ENCODE data around the gene CCDC175.
A peak's percentile ranks its signal among the peaks of the same experiment; 100 is the strongest.

CCDC175 gene
- long read RNA-seq, donor 1, result 0 reads
- long read RNA-seq, donor 2, result 0 reads
- long read RNA-seq, donor 3, result 0 reads
- long read RNA-seq, donor 4, result 0 reads
- long read RNA-seq, donor 5, result 0 reads
- long read RNA-seq, donor 6, result 0 reads
- long read RNA-seq, donor 7, result 0 reads
- long read RNA-seq, donor 8, result 0 reads

GRCh38 chr14:59576332-59577294 is at the start of gene CCDC175:
Gene CCDC175, minus strand, starts transcription at chr14:59576812. Its CDS starts 37 bp downstream, at chr14:59576775.
- DNase-seq, result peak; percentile 87

- DNase-seq, result no peak
Observed at GRCh38 chr14:59622631-59623030, 46.0 kb upstream of the CCDC175 start.

GRCh38 chr14:59619061-59619460 is 42.4 kb upstream of the CCDC175 start:
- no peak for DNase-seq

GRCh38 chr14:59601056-59601455 is 24.4 kb upstream of the CCDC175 start:
- no peak for DNase-seq

- no peak for DNase-seq
Observed at GRCh38 chr14:59600211-59600945, 23.8 kb upstream of the CCDC175 start.

GRCh38 chr14:59595071-59595470 is 18.5 kb upstream of the CCDC175 start:
- DNase-seq, result no peak

GRCh38 chr14:59591641-59592370 is 15.2 kb upstream of the CCDC175 start:
- no peak for DNase-seq

GRCh38 chr14:59588101-59588500 is 11.5 kb upstream of the CCDC175 start:
- no peak for DNase-seq

- no peak for DNase-seq
Observed at GRCh38 chr14:59585891-59586554, 9.4 kb upstream of the CCDC175 start.

GRCh38 chr14:59583755-59584154 is 7.1 kb upstream of the CCDC175 start:
- DNase-seq, result no peak

- DNase-seq, result no peak
Observed at GRCh38 chr14:59582845-59583509, 6.4 kb upstream of the CCDC175 start.

- no peak for DNase-seq
Observed at GRCh38 chr14:59582161-59582560, 5.5 kb upstream of the CCDC175 start.

GRCh38 chr14:59580911-59581310 is 4.3 kb upstream of the CCDC175 start:
- no peak for DNase-seq

GRCh38 chr14:59570122-59570521 is 6.5 kb downstream of the CCDC175 start:
- no peak for DNase-seq

GRCh38 chr14:59566725-59567124 is 9.9 kb downstream of the CCDC175 start:
- DNase-seq, result no peak

GRCh38 chr14:59566296-59566695 is 10.3 kb downstream of the CCDC175 start:
- no peak for DNase-seq

GRCh38 chr14:59565087-59565486 is 11.5 kb downstream of the CCDC175 start:
- no peak for DNase-seq

GRCh38 chr14:59564366-59564765 is 12.2 kb downstream of the CCDC175 start:
- DNase-seq, result no peak

- no peak for DNase-seq
Observed at GRCh38 chr14:59547310-59547709, 29.3 kb downstream of the CCDC175 start.

- DNase-seq, result no peak
Observed at GRCh38 chr14:59543873-59544272, 32.7 kb downstream of the CCDC175 start.

GRCh38 chr14:59541731-59542130 is 34.9 kb downstream of the CCDC175 start:
- DNase-seq, result no peak
